ENCODE data around the gene GAB1. TPM values are rescaled to one million over a fixed set of nuclear protein-coding genes. Genes with fewer than 3 reads are reported as not detected.

Gene GAB1
- polyA plus RNA-seq, 1 donor from 2014 or later: 2.1 TPM

DNA sequence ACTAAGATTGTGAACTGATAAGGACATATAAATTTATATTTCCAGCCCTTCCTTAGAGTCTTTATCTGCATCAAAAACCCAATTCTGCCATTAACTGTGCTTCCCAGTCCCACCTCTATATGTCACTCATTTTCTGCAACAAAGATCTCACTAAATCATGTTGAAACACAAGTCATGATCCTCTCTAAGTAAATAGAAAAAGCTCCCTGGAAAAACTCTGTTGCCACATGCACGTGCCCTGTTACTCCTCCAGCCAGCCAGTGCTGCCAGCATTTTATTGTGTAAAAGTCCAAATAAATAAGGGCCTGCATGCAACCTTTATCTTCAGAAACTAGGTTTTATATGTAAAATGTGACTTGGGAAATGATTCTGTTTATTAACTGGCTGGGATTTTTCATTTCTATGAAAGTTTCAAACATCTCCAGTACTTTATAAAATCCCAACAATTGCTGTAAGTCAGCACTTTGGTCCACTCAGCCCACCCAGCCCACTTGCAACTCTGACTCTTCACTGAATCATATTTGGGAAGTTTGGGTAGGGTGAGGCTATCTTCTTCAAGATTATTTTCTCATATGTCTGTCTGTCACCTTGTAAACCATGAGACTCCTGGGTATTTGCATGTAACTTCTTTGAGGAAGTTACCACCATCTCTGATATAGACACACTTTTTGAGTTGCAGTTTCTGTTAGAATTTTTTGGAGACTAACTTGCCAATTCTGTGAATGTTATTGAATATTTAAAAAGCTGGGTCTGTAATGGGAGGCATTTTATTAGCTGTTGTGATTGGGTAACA lies 136.9 kb downstream of the GAB1 start:
- peak overlapping the region in 1 of 4 donors; percentile 39 for H3K4me3 Mint-ChIP-seq
- no peak overlapping the region for H3K27ac Mint-ChIP-seq
- H3K27me3 Mint-ChIP-seq: peaks cover 2% of the 10 kb centered on the region
- no peaks in the 10 kb centered on the region for H3K9me3 Mint-ChIP-seq
- H3K4me1 Mint-ChIP-seq: peaks cover 5 to 10% (median 7%) of the 10 kb centered on the region in 3 donors
- H3K36me3 Mint-ChIP-seq: peaks cover 5% of the 10 kb centered on the region

GRCh38 chr4:143477487-143477886 lies 140.8 kb downstream of the GAB1 start:
- H3K4me1 Mint-ChIP-seq: peaks cover 5 to 9% (median 7%) of the 10 kb centered on the region in 3 donors
- no peaks in the 10 kb centered on the region for H3K9me3 Mint-ChIP-seq
- no peak overlapping the region for H3K4me3 Mint-ChIP-seq
- H3K27ac Mint-ChIP-seq: no peak overlapping the region
- H3K36me3 Mint-ChIP-seq: peaks cover 5% of the 10 kb centered on the region
- no peaks in the 10 kb centered on the region for H3K27me3 Mint-ChIP-seq

- no peak overlapping the region for H3K27ac Mint-ChIP-seq
- H3K4me3 Mint-ChIP-seq: no peak overlapping the region
- peaks cover 2% of the 10 kb centered on the region for H3K36me3 Mint-ChIP-seq
- H3K9me3 Mint-ChIP-seq: no peaks in the 10 kb centered on the region
- peaks cover 6% of the 10 kb centered on the region for H3K27me3 Mint-ChIP-seq
- no peaks in the 10 kb centered on the region for H3K4me1 Mint-ChIP-seq
Observed at GRCh38 chr4:143481361-143481760, 144.7 kb downstream of the GAB1 start.

DNA sequence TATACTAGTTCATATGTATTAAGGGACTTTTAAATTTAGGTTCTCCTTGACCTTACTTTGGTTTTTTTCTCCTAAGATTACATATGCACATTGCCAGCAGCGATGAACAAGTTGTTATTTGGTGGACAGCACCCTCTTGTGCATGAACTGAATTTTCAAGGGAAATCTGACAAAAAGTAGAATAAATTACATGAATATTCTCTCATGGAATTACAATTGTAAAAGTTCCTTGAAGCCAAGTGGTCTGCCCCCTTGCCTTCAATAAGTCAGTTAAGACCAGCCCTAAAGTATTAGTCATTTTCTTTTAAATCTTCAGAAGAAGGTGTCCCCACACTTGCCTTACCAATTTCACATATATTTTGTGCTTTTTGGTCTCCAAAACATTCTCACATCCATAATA lies 146.2 kb downstream of the GAB1 start:
- no peaks in the 10 kb centered on the region for H3K9me3 Mint-ChIP-seq
- no peak overlapping the region for H3K4me3 Mint-ChIP-seq
- H3K27ac Mint-ChIP-seq: no peak overlapping the region
- peaks cover 2% of the 10 kb centered on the region for H3K36me3 Mint-ChIP-seq
- H3K4me1 Mint-ChIP-seq: no peaks in the 10 kb centered on the region
- peaks cover 6% of the 10 kb centered on the region for H3K27me3 Mint-ChIP-seq

DNA sequence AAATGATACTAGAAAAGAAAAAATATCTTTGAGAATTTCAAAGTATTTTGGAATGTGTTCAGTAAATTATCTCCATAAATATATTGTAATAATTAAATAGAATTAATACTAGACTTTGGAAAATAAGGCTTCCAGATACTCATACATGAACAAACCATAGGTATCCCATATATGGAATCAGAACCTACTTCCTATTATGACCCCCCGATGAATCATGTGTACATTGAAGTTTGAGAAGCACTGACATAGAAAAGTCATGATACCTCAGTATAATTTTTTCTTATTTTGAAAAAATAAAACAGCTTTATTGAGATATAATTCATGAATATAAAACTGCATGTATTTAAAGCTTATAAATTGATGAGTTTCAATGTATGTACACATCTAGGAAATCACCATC lies 149.6 kb downstream of the GAB1 start:
- Mint-ChIP-seq H3K36me3 (peaks cover 5% of the 10 kb centered on the region), H3K27me3 (peaks cover 10% of the 10 kb centered on the region), H3K9me3 (no peaks in the 10 kb centered on the region), H3K27ac (no peak overlapping the region), H3K4me3 (no peak overlapping the region), H3K4me1 (peaks cover 0 to 2% (median 0%) of the 10 kb centered on the region in 3 donors)

DNA sequence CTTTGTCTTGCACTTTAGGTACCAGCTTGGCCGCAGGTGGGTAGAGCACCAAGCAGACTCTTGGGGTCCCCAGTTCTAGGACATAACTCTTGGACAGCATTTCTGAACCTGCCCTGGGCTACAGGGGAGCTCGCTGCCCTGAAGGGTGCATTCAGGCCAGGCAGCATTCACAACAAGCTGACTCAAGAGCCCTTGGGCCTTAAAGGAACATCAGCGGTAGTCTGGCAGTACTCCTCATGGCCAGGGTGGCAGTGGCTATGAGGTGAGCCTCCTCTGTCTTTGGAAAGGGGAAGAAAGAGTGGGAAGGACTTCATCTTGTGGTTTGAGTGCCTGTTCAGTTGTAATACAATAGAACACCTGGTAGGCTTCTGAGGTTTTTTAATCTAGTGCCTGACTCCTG lies 152.0 kb downstream of the GAB1 start:
- Mint-ChIP-seq H3K27ac (no peak overlapping the region), H3K4me3 (no peak overlapping the region), H3K9me3 (no peaks in the 10 kb centered on the region), H3K27me3 (peaks cover 11% of the 10 kb centered on the region), H3K36me3 (peaks cover 5% of the 10 kb centered on the region), H3K4me1 (peaks cover 0 to 2% (median 0%) of the 10 kb centered on the region in 3 donors)

DNA sequence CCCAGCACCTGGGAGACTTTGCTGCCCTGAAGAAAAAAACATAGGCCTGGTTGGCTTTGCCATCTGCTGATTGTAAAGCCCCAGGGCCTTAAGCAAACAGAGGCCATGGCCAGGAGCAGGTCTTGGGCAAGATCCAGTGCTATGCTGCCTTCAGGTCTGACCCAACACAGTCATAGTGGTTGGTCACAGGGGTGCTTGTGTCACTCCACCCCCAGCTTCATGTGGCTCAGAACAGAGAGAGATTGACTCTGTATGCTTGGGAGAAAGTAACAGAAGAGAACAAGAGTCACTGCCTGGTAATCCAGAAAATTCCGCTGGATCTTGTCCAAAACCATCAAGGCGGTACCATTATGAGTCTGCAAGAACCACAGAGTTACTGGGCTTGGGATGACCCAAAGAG lies 152.4 kb downstream of the GAB1 start:
- Mint-ChIP-seq H3K4me1 (peaks cover 0 to 2% (median 0%) of the 10 kb centered on the region in 3 donors), H3K9me3 (no peaks in the 10 kb centered on the region), H3K27ac (no peak overlapping the region), H3K4me3 (no peak overlapping the region), H3K27me3 (peaks cover 11% of the 10 kb centered on the region), H3K36me3 (peaks cover 5% of the 10 kb centered on the region)

DNA sequence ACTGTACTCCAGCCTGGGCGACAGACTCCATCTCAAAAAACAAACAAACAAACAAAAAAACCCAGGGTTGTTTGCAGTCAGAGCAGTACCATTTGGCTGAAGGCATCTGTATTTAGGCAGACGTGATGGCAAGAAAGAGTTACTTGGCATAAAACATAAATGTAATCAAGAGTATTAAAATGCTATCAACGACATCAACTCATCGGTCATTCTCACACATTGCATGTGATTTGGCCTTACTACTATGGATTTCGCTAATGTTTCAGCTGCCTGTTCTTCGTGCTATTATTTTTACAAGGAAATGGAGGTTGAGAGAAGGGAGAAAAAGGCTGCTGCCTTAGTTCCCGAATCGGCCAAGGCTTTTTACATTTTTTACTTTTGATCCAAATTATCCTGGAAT lies 161.3 kb downstream of the GAB1 start:
- Mint-ChIP-seq H3K27me3 (no peaks in the 10 kb centered on the region), H3K36me3 (no peaks in the 10 kb centered on the region), H3K4me3 (no peak overlapping the region), H3K27ac (no peak overlapping the region), H3K9me3 (peaks cover 0 to 5% (median 3%) of the 10 kb centered on the region in 3 donors), H3K4me1 (no peaks in the 10 kb centered on the region)

DNA sequence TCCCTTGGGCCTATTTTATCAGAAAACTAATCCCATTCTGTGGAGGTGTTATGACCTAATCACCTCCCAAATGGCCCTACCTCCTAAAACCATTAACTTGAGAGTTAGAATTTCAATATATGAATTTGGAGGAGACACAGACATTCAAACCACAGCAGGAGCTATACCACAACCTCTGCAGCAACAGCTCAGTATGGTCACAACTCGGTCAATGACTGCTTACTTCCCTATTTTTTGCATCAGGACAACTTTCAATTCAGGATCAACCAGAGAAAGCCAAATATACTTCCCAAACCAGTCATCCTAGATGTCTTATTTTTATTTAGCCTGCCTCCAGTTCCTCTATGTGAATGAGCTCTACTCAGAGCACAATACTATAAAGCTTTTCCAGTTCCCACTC lies 165.6 kb downstream of the GAB1 start:
- Mint-ChIP-seq H3K9me3 (peaks cover 0 to 5% (median 3%) of the 10 kb centered on the region in 3 donors), H3K4me3 (no peak overlapping the region), H3K27ac (peak overlapping the region in 1 of 3 donors; percentile 55), H3K4me1 (peaks cover 0 to 2% (median 0%) of the 10 kb centered on the region in 3 donors), H3K27me3 (no peaks in the 10 kb centered on the region), H3K36me3 (no peaks in the 10 kb centered on the region)

- Mint-ChIP-seq H3K27me3 (peaks cover 2% of the 10 kb centered on the region), H3K4me1 (peaks cover 0 to 2% (median 0%) of the 10 kb centered on the region in 3 donors), H3K4me3 (no peak overlapping the region), H3K9me3 (peaks cover 0 to 4% (median 2%) of the 10 kb centered on the region in 3 donors), H3K27ac (no peak overlapping the region), H3K36me3 (no peaks in the 10 kb centered on the region)
Observed at GRCh38 chr4:143506031-143506430, 169.4 kb downstream of the GAB1 start.

DNA sequence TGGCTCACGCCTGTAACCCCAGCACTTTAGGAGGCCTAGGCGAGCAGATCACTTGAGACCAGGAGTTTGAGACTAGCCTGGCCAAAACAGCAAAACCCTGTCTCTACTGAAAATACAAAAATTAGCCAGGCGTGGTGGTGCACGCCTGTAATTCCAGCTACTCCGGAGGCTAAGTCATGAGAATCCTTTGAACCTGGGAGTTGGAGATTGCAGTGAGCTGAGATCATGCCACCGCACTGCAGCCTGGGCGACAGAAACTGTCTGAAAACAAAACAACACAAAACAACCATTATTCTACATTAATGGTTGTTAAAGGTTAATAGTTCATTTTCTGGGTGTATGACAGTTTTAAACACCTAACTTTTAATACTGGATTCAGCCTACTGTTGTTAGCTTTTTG lies 175.2 kb downstream of the GAB1 start:
- H3K27me3 Mint-ChIP-seq: peaks cover 2% of the 10 kb centered on the region
- H3K9me3 Mint-ChIP-seq: peaks cover 0 to 2% (median 0%) of the 10 kb centered on the region in 3 donors
- peaks cover 18 to 25% (median 21%) of the 10 kb centered on the region in 3 donors for H3K4me1 Mint-ChIP-seq
- H3K4me3 Mint-ChIP-seq: peak overlapping the region in 2 of 4 donors; percentile 73 to 94
- peak overlapping the region in 1 of 3 donors; percentile 98 for H3K27ac Mint-ChIP-seq
- H3K36me3 Mint-ChIP-seq: no peaks in the 10 kb centered on the region

DNA sequence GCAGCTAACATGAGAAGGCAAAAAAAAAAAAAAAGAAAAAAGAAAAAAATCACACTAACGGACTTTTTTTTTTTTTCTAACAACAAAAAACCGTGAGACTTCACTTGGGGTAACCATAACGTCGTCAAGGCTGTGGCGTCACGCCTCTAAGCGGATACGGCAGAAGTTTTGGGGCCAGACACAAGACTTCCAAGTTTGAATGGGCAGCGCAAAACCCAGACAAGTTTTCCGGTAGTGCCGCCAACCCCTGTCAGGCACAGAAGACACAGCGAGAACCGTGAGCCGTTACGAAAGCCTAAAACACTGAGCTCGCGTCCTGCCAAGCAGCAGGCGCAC lies 176.3 kb downstream of the GAB1 start:
- H3K9me3 Mint-ChIP-seq: peaks cover 0 to 2% (median 0%) of the 10 kb centered on the region in 3 donors
- H3K4me3 Mint-ChIP-seq: peak overlapping the region; percentile 94 to 100 (median 97)
- H3K4me1 Mint-ChIP-seq: peaks cover 23 to 36% (median 25%) of the 10 kb centered on the region in 3 donors
- H3K27me3 Mint-ChIP-seq: peaks cover 2% of the 10 kb centered on the region
- peak overlapping the region; percentile 98 to 100 (median 99) for H3K27ac Mint-ChIP-seq
- H3K36me3 Mint-ChIP-seq: no peaks in the 10 kb centered on the region

- H3K9me3 Mint-ChIP-seq: peaks cover 0 to 2% (median 0%) of the 10 kb centered on the region in 3 donors
- H3K27me3 Mint-ChIP-seq: peaks cover 2% of the 10 kb centered on the region
- H3K4me3 Mint-ChIP-seq: peak within 1 kb of the TSS; percentile 94 to 100 (median 97)
- peaks cover 23 to 39% (median 25%) of the 10 kb centered on the region in 3 donors for H3K4me1 Mint-ChIP-seq
- peak within 1 kb of the TSS; percentile 98 to 100 (median 99) for H3K27ac Mint-ChIP-seq
- no peaks in the 10 kb centered on the region for H3K36me3 Mint-ChIP-seq
Observed at GRCh38 chr4:143513314-143514168, 176.9 kb downstream of the GAB1 start, which contains the start of gene SMARCA5. Gene SMARCA5 (plus strand): TSS chr4:143513702. CDS start chr4:143513925, 223 bp downstream.

- H3K9me3 Mint-ChIP-seq: no peaks in the 10 kb centered on the region
- peak overlapping the region; percentile 98 to 100 (median 99) for H3K27ac Mint-ChIP-seq
- peaks cover 26 to 42% (median 30%) of the 10 kb centered on the region in 3 donors for H3K4me1 Mint-ChIP-seq
- peaks cover 2% of the 10 kb centered on the region for H3K27me3 Mint-ChIP-seq
- no peaks in the 10 kb centered on the region for H3K36me3 Mint-ChIP-seq
- peak overlapping the region; percentile 94 to 100 (median 97) for H3K4me3 Mint-ChIP-seq
Observed at GRCh38 chr4:143514169-143514495, 177.5 kb downstream of the GAB1 start.

GRCh38 chr4:143514497-143514896 lies 177.8 kb downstream of the GAB1 start:
- Mint-ChIP-seq H3K9me3 (no peaks in the 10 kb centered on the region), H3K36me3 (peaks cover under 1% of the 10 kb centered on the region), H3K27me3 (peaks cover 2% of the 10 kb centered on the region), H3K4me3 (peak overlapping the region; percentile 94 to 100 (median 97)), H3K4me1 (peaks cover 30 to 46% (median 33%) of the 10 kb centered on the region in 3 donors), H3K27ac (peak overlapping the region; percentile 98 to 100 (median 99))
